ENCODE results near the gene PARP4.

GRCh38 chr13:24516919-24517318 lies 4.3 kb upstream of the PARP4 start:
- TF ChIP-seq, protein P1, sequence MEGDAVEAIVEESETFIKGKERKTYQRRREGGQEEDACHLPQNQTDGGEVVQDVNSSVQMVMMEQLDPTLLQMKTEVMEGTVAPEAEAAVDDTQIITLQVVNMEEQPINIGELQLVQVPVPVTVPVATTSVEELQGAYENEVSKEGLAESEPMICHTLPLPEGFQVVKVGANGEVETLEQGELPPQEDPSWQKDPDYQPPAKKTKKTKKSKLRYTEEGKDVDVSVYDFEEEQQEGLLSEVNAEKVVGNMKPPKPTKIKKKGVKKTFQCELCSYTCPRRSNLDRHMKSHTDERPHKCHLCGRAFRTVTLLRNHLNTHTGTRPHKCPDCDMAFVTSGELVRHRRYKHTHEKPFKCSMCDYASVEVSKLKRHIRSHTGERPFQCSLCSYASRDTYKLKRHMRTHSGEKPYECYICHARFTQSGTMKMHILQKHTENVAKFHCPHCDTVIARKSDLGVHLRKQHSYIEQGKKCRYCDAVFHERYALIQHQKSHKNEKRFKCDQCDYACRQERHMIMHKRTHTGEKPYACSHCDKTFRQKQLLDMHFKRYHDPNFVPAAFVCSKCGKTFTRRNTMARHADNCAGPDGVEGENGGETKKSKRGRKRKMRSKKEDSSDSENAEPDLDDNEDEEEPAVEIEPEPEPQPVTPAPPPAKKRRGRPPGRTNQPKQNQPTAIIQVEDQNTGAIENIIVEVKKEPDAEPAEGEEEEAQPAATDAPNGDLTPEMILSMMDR (IDR thresholded peaks at IDR 0.05 in 2 of 3, conservative IDR thresholded peaks at IDR 0.05 in 1 of 3; ENCODE audit: borderline replicate concordance in 1 of 3, insufficient read depth in 1 of 3, low read depth in 2 of 3, low read length in 2 of 3): no peak
- no peak for TF ChIP-seq YY1 (IDR thresholded peaks at IDR 0.05; ENCODE audit: extremely low read depth, insufficient replicate concordance, low read depth, low read length)

Data from HCT116 (cell line).